Activated naive CD4-positive, alpha-beta T cell (primary cell): ENCODE measurements around the gene NOL6.
"Not testable (repeated sequence)": the region's sequence is repeated elsewhere in the genome, so short reads cannot be mapped to it uniquely, and the experiment has no call there.

Experiments used
- DNase-seq, 4 experiments: peaks; one replicate each; lab custom pipeline; 2025; lab: John Stamatoyannopoulos, UW

The NOL6 gene, protein sequence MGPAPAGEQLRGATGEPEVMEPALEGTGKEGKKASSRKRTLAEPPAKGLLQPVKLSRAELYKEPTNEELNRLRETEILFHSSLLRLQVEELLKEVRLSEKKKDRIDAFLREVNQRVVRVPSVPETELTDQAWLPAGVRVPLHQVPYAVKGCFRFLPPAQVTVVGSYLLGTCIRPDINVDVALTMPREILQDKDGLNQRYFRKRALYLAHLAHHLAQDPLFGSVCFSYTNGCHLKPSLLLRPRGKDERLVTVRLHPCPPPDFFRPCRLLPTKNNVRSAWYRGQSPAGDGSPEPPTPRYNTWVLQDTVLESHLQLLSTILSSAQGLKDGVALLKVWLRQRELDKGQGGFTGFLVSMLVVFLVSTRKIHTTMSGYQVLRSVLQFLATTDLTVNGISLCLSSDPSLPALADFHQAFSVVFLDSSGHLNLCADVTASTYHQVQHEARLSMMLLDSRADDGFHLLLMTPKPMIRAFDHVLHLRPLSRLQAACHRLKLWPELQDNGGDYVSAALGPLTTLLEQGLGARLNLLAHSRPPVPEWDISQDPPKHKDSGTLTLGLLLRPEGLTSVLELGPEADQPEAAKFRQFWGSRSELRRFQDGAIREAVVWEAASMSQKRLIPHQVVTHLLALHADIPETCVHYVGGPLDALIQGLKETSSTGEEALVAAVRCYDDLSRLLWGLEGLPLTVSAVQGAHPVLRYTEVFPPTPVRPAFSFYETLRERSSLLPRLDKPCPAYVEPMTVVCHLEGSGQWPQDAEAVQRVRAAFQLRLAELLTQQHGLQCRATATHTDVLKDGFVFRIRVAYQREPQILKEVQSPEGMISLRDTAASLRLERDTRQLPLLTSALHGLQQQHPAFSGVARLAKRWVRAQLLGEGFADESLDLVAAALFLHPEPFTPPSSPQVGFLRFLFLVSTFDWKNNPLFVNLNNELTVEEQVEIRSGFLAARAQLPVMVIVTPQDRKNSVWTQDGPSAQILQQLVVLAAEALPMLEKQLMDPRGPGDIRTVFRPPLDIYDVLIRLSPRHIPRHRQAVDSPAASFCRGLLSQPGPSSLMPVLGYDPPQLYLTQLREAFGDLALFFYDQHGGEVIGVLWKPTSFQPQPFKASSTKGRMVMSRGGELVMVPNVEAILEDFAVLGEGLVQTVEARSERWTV

DNA sequence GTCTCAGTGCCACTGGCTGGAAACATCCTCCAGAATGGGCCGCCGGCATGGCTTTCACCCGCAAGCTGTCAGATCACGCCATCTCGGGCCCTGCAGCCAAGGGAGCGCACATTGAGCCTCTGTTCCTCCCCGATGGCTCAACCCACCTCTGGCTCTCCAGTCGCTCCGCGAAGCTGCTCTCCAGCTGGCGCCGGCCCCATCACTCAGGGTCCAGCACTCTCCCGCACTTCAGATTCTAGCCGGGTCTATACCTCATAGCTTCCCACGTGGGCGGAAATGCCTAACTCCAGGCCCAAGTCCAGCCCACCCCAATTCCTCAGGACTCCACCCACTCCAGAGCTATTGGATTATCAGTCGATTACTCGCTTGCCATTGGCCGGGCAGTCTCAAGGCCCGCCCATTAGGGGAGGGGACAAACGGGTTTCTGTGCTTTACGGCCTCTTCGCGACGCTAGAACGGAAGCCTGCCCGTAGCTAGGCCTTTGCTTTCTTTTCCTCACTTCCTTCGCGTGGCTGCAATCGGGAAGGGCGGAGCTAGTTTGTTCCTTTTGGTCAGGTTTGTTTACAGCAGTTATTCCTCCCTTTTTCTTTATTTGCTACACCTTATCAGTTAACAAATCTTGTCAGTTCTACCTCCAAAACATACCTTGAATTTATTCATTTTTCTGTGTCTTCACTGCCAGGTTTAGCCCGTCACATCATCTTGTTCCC lies at the start of gene NOL6:
Gene NOL6, minus strand, starts transcription at position 282 of the 710 bp plus-strand sequence. Its CDS starts 82 bp downstream, at position 200.
- peak; percentile 83 to 96 (median 92) for DNase-seq

DNA sequence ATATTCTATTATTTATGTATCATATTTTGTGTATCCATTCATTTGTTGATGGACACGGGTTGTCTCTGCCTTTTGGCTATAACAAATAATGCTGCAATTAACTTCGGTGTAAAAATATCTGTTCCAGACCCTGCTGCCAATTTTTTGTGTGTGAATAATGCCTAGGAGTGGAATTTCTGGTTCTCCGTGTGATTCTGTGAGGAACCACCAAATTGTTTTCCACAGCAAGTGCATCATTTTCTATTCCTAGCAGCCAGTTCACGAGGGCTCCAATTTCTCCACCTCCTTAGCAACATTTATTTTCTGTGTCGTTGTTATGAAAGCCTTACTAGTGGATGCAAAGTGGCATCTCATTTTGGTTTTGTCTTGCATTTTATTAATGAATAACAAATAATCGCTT lies 48.1 kb upstream of the NOL6 start:
- not testable (repeated sequence) for DNase-seq

DNA sequence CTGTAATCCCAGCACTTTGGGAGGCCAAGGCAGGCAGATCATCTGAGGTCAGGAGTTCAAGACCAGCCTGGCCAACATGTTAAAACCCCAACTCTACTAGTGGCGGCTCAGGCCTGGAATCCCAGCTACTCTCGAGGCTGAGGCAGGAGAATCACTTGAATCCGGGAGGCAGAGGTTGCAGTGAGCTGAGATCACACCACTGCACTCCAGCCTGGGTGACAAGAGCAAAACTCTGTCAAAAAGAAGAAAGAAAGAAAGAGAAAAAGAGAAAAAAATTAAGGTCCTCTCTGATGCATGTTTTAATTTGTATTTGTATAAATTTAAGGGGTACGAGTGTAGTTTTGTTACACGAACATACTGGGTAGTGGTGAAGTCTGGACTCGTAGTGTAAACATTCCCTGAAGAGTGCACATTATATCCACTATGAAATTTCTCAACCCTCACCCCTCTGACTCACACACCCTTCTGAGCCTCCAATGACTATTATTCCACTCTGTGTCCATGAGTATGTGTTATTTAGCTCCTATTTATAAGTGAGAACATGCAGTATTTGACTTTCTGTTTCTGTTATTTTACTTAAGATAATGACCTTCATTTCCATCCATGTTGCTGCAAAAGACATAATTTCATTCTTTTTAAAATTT lies 44.3 kb upstream of the NOL6 start:
- not testable (repeated sequence) for DNase-seq

DNA sequence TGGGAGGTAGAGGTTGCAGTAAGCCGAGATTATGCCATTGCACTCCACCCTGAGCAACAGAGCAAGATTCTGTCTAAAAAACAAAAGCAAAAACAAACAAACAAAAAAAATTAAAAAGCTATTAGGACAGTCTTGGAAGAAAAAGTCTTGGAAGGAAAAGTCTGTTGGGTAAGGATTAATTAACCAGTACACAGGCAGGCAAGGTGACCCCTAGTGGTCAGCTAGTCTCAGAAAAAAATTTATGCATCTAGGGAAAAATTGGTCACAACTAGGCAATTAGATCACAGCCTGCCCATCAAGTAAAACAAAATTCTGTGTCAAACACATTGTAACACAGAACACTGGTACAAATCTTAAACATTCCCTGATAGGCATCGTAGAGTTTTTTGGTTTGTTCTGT lies 43.6 kb upstream of the NOL6 start:
- no peak for DNase-seq

DNA sequence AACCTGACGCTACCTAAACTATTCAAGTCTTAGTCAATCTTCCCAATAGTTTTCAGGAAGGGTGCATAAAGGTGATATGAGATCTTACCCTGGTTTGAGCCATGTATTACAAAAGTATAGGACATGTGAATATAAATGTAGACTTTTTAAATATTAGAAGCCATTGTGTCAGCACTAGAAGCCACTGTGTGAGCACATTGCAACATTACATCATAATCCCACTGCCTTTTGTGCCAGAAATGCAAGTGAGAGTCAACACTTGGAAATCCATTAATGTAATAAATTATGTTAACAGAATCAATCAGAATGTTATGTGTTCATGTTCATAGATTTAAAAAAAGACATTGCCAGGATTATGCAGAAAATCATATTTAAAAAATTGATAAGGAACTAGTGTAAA lies 42.7 kb upstream of the NOL6 start:
- DNase-seq: not testable (repeated sequence)

DNA sequence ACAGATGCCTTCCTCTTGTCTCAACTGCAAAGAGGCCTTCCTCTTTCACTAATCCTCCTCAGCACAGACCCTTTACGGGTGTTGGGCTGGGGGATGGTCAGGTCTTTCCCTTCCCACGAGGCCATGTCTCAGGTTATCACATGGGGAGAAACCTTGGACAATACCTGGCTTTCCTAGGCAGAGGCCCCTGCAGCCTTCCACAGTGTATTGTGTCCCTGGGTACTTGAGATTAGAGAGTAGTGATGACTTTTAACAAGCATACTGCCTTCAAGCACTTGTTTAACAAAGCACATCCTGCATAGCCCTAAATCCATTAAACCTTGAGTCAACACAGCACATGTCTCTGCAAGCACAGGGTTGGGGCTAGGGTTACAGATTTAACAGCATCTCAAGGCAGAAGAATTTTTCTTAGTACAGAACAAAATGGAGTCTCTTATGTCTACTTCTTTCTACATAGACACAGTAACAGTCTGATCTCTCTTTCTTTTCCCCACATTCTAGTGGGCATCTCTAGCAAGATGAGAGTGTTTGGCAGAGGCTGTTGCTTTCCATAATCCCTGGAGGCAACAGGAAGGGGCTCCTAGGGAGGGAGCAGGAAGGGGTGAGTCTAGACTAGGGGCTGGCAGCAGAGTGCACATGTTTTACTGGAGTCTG lies 41.7 kb upstream of the NOL6 start:
- DNase-seq: not testable (repeated sequence)

DNA sequence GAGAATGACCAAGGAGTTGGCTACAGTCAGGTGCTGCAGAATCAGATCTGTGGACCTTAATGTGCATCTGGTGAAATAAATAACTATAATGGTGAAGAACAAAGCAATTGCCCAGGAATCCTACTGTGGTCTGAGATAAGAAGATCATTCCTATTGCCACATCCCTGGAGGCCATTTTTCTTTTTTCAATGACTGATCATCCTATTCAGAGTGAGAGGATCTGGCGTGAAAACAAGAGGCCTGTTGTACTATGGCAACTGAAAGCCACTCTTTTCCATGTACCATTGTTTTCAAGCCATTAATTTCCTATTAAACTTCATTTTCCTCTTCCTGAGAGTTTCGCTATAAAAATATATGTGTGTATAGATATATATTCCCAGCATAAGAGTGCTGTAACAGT lies 38.8 kb upstream of the NOL6 start:
- DNase-seq: not testable (repeated sequence)

DNA sequence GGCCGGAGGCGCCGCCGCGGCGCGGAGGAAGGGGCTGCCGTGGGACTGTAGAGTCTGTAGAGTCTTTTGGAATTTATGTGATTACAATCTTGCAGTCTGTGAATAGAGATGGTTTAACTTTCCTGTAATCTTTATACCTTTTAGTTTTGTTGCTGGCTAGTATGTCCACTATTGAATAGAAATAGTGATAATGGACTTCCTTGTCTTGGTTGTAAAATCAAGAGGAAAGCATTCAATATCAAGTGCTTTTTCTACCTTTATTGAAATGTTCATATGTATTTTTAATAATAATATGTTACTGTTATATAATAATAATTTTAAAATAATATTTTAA lies 37.4 kb upstream of the NOL6 start:
- not testable (repeated sequence) for DNase-seq

DNA sequence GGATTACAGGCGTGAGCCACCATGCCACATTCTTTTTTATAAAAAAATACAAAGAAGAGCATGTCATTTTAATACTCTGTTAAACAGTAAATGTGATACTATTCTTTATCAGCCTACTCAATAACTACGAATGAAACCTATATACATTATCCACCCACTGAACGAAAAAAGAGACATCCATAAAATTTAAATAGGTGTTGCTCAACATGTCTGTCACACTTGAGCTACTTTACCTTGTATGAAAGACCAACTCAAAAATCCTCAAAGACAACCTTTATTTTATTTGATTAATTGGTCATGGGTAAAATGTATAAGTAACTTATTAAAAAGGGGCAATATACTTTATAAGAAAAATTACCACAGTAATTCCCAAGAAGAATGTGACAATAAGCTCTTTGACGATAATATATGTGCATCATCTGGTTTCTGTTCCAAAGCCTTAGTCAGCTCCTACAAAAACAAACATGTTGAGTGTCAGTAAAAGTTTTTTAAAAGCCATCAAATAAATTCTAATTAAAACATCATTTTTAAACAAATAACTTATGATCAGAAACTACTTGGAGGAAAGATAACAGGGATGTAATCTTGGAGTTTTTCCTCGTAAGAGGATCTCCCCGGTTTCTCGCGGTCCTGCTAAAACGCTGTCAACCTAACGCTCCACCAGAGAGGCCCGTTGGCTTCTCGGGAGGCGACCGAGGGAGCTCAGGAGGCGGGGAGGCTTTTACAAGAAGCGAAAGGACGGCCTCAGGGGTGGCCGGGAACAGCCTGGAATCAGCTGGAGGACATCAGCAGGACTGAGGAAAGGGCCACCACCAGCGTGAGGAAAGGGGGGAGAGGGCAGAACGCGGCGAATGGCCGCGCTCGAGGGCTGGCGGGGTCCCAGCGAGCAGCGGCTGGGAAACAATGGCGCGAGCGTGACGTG lies 36.8 kb upstream of the NOL6 start:
- peak in 2 of 4 experiments; percentile 9 to 10 for DNase-seq

DNA sequence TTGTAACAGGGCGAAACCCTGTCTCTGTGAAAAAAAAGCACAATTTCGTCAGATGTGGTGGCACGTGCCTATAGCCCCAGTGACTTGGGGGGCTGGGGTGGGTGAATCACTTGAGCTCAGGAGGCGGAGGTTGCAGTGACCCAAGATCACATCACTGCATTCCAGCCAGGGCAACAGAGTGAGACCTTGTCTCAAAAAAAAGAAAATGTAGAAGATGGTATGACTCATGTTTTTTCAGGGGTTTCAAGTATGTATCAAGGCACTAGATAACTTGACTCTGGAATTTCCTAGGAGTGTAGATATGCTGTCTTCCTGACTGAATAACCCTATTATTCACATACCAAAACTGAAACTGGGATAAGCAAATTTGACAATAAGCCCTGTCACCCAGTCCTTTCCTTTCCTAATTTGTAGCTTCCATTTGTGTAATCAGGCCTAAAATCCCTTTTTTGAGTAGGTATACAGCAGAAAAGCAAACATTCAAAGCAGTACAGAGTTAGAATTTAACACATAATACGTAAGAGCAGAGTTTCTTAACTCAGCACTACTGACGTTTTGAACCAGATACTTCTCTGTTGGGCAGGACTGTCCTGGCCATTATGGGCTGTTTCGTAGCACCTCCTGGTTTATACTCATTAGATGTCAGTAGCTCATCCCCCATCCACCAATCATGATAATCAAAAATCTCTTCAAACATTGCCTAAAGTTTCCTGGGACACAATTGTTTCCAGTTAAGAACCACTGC lies 33.1 kb upstream of the NOL6 start:
- no peak for DNase-seq

DNA sequence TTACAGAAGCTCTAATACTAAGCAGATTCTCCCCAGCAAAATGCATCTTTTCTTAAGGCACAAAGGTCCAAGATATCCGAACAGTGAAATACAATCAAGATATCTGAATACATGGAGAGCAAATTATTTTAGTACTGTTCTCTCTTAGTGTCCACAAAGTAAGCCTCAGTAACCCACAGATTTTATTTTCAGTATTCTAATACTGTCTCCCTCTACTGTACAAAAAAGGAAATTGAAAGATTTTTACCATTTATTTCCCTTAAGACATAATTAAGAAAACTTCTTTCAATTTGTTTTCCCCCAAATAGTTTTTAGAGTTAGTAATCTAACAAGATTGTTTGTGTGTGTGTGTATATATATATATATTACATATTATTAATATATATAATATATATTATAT lies 24.7 kb upstream of the NOL6 start:
- no peak for DNase-seq

DNA sequence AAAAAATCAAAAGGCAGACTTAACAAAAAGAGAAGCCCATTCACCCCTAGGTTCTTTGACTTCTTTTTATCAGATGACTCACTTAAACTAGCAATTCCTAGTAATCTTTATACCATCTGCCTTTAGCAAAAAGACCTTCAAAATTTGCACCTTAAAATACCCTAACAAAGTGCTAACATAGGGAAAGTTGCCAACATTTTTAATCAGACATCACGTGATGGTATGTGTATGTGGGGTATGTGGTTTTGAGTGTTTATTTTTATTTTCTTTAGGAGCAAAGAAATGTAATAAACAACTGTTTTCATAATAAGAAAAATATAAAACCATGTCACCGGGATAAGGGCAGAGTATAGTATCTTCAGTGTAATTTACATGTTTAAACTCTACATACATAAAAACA lies 20.1 kb upstream of the NOL6 start:
- not testable (repeated sequence) for DNase-seq

DNA sequence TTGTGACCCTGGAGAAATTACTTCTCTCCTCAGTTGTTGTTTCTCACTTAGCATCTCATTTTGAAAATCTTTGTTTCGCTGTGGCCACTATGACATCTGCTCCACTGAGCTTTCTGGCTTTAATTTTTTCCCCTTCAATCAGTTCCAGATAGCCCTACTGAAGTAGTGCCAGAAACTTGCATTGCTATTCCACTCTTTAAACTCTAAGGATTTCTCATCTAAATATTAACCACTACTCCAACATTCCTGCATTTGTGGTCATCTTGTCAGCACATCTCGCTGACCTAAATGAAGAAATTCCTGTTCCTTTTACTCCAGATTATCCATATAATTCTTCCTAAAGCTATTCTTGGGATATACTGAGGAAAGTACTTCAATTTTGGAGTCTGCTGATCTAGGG lies 15.3 kb upstream of the NOL6 start:
- DNase-seq: no peak

DNA sequence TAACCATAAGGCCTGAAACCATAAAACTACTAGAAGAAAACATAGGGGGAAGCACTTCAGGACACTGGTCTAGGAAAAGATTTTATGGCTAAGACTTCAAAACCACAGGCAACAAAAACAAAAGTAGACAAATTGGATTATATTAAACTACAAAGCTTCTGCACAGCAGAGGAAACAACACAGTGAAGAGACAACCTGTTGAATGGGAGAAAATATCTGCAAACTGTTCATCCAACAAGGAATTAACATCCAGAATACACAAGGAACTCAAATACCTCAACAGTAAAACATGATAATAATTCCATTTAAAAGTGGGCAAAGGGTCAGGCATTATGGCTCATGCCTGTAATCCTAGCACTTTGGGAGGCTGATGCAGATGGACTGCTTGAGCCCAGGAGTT lies 11.6 kb upstream of the NOL6 start:
- DNase-seq: not testable (repeated sequence)

DNA sequence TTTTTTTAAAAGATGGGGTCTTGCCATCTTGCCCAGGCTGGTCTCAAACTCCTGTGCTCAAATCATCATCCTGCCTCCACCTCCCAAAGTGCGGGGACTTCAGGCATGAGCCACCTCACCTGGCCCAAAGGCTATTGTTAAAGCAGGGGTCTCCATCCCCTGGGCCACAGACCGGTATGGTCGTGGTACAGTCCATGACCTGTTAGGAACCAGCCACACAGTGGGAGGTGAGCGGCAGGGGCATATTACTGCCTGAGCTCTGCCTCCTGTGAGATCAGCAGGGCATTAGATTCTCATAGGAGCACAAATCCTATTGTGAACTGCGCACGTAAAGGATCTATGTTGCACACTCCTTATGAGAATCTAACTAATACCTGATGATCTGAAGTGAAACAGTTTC lies 7.3 kb upstream of the NOL6 start:
- DNase-seq: no peak

DNA sequence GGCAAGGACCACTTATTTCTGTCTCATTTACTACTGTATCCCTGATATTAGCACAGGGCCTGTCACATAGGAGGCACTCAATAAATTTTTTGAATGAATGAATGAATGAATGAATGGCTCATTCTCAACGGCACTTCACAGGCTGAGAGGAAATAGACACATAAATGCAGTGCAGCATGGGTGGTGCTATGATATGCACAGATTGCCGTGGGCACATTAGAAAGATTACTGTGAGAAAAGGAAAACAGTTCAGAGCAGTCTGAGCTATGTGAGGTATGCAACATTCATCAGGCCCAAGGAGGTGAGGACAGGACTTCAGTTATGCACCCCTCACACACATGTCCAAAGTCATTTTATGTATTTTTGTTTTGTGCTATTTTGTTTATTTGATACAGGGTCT lies 6.4 kb upstream of the NOL6 start:
- DNase-seq: no peak

DNA sequence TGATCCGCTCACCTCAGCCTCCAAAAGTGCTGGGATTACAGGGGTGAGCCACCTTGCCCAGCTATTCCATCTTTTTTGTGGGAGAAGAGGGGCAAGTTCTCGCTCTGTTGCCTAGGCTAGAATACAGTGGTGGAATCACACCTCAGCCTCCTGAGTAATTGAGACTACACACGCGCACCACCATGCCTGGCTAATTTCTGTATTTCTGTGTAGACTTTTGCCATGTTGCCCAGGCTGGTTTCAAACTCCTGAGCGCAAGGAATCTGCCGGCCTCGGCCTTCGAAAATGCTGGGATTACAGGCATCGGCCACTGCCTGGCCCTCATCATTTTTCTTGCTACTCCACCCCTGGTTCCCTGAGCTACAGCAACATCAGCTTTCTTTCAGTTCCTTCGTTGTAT lies 2.8 kb upstream of the NOL6 start:
- DNase-seq: no peak

DNA sequence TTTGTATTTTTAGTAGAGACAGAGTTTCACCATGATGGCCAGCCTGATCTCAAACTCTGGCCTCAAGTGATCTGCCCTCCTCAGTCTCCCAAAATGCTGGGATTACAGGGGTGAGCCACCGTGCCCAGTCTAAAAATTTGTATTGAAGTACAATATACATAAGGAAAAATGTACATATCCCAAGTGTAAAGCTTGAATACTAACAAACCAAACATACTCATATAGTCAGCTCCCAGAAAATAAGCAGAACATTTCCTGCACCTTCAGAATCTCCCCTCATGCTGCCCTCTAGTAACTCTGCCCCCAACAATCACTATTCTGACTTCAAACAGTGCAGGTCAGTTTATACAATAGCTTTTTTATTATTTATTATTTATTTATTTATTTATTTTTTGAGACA lies 1.6 kb upstream of the NOL6 start:
- DNase-seq: no peak
